ENCODE data around the gene LRRC75A. TPM values are rescaled to one million over a fixed set of nuclear protein-coding genes. Genes with fewer than 3 reads are reported as not detected.

LRRC75A gene
- total RNA-seq, 3 donors from 2014 or later (not counting 1 experiment from before 2014, with no cell fraction given) = 2.6 to 3.0 (median 3.0) TPM

DNA sequence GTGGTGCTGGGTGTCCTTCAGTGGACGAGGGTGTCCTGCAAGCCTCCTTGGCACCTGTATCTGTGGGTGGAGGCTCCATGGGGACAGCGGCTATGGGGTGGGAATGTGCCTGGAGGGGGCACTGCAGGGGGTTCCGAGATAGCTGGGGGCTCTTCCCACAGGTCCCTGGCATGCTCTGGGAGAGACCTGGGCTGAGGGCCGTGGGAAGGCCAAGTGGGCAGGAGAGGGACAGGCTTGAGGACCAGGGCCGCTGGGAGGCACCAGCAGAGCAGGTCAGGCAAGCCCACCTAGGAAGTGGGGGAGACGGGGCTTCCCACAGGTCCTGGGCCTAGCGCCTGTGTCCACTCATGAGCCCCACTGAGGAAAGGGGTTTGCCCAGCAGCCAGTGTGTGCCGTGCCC is 9.7 kb downstream of the LRRC75A start:
- Mint-ChIP-seq H3K27ac (no peak overlapping the region), H3K4me1 (no peaks in the 10 kb centered on the region), H3K9me3 (no peaks in the 10 kb centered on the region), H3K4me3 (no peak overlapping the region), H3K27me3 (ENCODE audit: low read depth in 2 of 2) (peaks cover 0 to 3% of the 10 kb centered on the region in 2 donors), H3K36me3 (no peaks in the 10 kb centered on the region)
- no peaks in the 10 kb centered on the region for H3K9me3 ChIP-seq (ENCODE audit: control insufficient read depth, insufficient read depth, low read length)
- ATAC-seq (no peak), DNase-seq (no peak)
- 89% methylated on average over 8 of the region's 8 CpGs for WGBS (ENCODE audit: insufficient coverage)
- intact Hi-C loops (cut with micrococcal nuclease) = no loop called here
- TF ChIP-seq, protein P1, sequence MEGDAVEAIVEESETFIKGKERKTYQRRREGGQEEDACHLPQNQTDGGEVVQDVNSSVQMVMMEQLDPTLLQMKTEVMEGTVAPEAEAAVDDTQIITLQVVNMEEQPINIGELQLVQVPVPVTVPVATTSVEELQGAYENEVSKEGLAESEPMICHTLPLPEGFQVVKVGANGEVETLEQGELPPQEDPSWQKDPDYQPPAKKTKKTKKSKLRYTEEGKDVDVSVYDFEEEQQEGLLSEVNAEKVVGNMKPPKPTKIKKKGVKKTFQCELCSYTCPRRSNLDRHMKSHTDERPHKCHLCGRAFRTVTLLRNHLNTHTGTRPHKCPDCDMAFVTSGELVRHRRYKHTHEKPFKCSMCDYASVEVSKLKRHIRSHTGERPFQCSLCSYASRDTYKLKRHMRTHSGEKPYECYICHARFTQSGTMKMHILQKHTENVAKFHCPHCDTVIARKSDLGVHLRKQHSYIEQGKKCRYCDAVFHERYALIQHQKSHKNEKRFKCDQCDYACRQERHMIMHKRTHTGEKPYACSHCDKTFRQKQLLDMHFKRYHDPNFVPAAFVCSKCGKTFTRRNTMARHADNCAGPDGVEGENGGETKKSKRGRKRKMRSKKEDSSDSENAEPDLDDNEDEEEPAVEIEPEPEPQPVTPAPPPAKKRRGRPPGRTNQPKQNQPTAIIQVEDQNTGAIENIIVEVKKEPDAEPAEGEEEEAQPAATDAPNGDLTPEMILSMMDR (IDR thresholded peaks at IDR 0.05) = no peak
- H3K27ac ChIP-seq (ENCODE audit: low read length) = no peak overlapping the region
- H3K4me3 ChIP-seq (ENCODE audit: low read length) = no peak overlapping the region
- no peaks in the 10 kb centered on the region for H3K27me3 ChIP-seq (ENCODE audit: control insufficient read depth, insufficient read depth, low read length)
- H3K36me3 ChIP-seq (ENCODE audit: control insufficient read depth, insufficient read depth, low read length) = no peaks in the 10 kb centered on the region
- no peaks in the 10 kb centered on the region for H3K4me1 ChIP-seq (ENCODE audit: control insufficient read depth, insufficient read depth, low read length)

DNA sequence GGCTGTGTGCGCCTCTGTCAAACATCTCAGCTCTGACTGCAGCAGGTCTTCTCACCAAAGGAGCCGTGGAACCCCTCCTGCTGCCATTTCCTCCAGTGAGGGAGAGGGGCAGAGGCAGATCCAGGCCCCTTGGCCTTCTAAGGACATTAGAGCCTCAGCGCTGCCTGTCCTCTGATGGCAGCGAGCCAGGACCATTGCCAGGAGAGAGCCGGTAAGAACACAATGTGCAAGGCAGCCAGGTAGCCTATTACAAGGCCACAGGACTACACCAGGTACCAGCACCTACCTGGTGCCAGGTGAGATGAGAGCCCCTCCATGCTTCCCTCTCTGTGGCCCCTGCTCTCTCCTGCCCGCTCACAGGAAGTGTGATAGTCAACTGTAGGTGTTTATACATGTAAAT is 11.0 kb downstream of the LRRC75A start:
- WGBS (ENCODE audit: insufficient coverage) = 98% methylated on average over 6 of the region's 6 CpGs
- peaks cover 0 to 3% of the 10 kb centered on the region in 2 donors for H3K27me3 Mint-ChIP-seq (ENCODE audit: low read depth in 2 of 2)
- no peaks in the 10 kb centered on the region for H3K36me3 Mint-ChIP-seq
- no peaks in the 10 kb centered on the region for H3K4me1 Mint-ChIP-seq
- intact Hi-C loops (cut with micrococcal nuclease) = no loop called here
- no peak overlapping the region for H3K27ac Mint-ChIP-seq
- H3K4me3 ChIP-seq (ENCODE audit: low read length) = no peak overlapping the region
- H3K27me3 ChIP-seq (ENCODE audit: control insufficient read depth, insufficient read depth, low read length) = no peaks in the 10 kb centered on the region
- H3K27ac ChIP-seq (ENCODE audit: low read length) = no peak overlapping the region
- no peak for DNase-seq
- no peaks in the 10 kb centered on the region for H3K9me3 ChIP-seq (ENCODE audit: control insufficient read depth, insufficient read depth, low read length)
- no peaks in the 10 kb centered on the region for H3K9me3 Mint-ChIP-seq
- H3K4me3 Mint-ChIP-seq = no peak overlapping the region
- TF ChIP-seq, protein P1 (IDR thresholded peaks at IDR 0.05) = no peak
- ATAC-seq = no peak
- H3K36me3 ChIP-seq (ENCODE audit: control insufficient read depth, insufficient read depth, low read length) = no peaks in the 10 kb centered on the region
- H3K4me1 ChIP-seq (ENCODE audit: control insufficient read depth, insufficient read depth, low read length) = no peaks in the 10 kb centered on the region

DNA sequence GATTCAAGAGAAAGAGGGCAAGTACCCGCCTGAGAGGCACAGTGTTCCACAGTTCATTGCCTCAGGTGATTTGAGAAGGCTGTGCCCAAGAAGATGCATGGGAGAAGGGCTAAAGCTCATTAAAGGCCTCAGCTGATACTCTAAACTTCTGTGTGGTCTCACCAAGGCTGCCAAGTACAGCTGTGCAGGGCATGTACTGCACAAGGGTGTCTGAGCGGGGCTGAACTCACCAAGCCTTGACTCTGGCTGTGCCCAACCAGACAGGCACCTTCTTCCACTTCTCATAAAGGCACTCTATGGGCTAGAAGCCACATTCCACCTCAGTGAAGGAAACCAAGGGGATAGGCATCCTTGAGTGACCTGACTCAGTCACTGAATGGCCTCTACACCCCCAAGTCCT is 12.7 kb downstream of the LRRC75A start:
- Mint-ChIP-seq H3K36me3 (no peaks in the 10 kb centered on the region), H3K4me1 (no peaks in the 10 kb centered on the region), H3K27me3 (ENCODE audit: low read depth in 2 of 2) (no peaks in the 10 kb centered on the region), H3K9me3 (no peaks in the 10 kb centered on the region), H3K27ac (no peak overlapping the region), H3K4me3 (no peak overlapping the region)
- H3K36me3 ChIP-seq (ENCODE audit: control insufficient read depth, insufficient read depth, low read length) = no peaks in the 10 kb centered on the region
- H3K27ac ChIP-seq (ENCODE audit: low read length) = no peak overlapping the region
- no peaks in the 10 kb centered on the region for H3K4me1 ChIP-seq (ENCODE audit: control insufficient read depth, insufficient read depth, low read length)
- intact Hi-C loops (cut with micrococcal nuclease) = no loop called here
- H3K27me3 ChIP-seq (ENCODE audit: control insufficient read depth, insufficient read depth, low read length) = no peaks in the 10 kb centered on the region
- no peak overlapping the region for H3K4me3 ChIP-seq (ENCODE audit: low read length)
- TF ChIP-seq, protein P1 (IDR thresholded peaks at IDR 0.05) = no peak
- no peak for DNase-seq
- no peak for ATAC-seq
- no peaks in the 10 kb centered on the region for H3K9me3 ChIP-seq (ENCODE audit: control insufficient read depth, insufficient read depth, low read length)
- WGBS (ENCODE audit: insufficient coverage) = 88% methylated on average over 2 of the region's 2 CpGs

DNA sequence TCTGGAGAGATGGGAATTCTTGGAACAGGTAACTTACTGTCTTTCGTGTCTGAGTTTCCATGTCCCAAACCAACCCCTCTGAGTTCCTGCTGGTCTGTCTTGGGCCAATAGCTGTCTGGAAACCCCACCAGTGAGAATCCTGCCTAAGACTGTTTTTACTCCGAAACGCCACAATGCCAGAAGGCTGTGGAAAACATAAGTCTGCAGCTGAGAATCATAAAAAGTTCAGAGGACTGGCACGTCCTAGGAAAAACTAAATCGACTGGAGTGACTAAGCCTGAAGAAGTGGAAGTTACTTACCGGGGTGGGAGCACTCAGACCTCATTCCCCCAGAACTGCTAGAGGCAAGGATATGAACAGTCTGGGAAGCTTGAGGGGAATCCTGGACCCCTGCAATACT is 13.3 kb downstream of the LRRC75A start:
- H3K27ac ChIP-seq (ENCODE audit: low read length) = no peak overlapping the region
- H3K4me1 ChIP-seq (ENCODE audit: control insufficient read depth, insufficient read depth, low read length) = no peaks in the 10 kb centered on the region
- ATAC-seq (no peak), DNase-seq (no peak)
- WGBS (ENCODE audit: insufficient coverage) = 96% methylated on average over 6 of the region's 6 CpGs
- no peaks in the 10 kb centered on the region for H3K27me3 ChIP-seq (ENCODE audit: control insufficient read depth, insufficient read depth, low read length)
- H3K36me3 ChIP-seq (ENCODE audit: control insufficient read depth, insufficient read depth, low read length) = no peaks in the 10 kb centered on the region
- intact Hi-C loops (cut with micrococcal nuclease) = no loop called here
- H3K4me1 Mint-ChIP-seq = no peaks in the 10 kb centered on the region
- H3K9me3 Mint-ChIP-seq = no peaks in the 10 kb centered on the region
- no peaks in the 10 kb centered on the region for H3K27me3 Mint-ChIP-seq (ENCODE audit: low read depth in 2 of 2)
- H3K4me3 Mint-ChIP-seq = no peak overlapping the region
- H3K4me3 ChIP-seq (ENCODE audit: low read length) = no peak overlapping the region
- TF ChIP-seq, protein P1 (IDR thresholded peaks at IDR 0.05) = no peak
- H3K36me3 Mint-ChIP-seq = no peaks in the 10 kb centered on the region
- no peak overlapping the region for H3K27ac Mint-ChIP-seq
- no peaks in the 10 kb centered on the region for H3K9me3 ChIP-seq (ENCODE audit: control insufficient read depth, insufficient read depth, low read length)
